Measurements from ENCODE around the gene GLRX5. TPM values are rescaled to one million over a fixed set of nuclear protein-coding genes. Genes with fewer than 3 reads are reported as not detected.

GLRX5 gene
- total RNA-seq, 1 experiment from 2014 or later, result 62.2 TPM

GRCh38 chr14:95569440-95569839, 34.6 kb downstream of the GLRX5 start:
- no peak overlapping the region for H3K23ac ChIP-seq (ENCODE audit: insufficient read length, low read depth, low read length)
- H2BK15ac ChIP-seq (ENCODE audit: low read depth, low read length), result no peak overlapping the region
- H3K9me3 Mint-ChIP-seq, result no peaks in the 10 kb centered on the region; a peak in 1 of 5 replicates
- no peak for DNase-seq
- H3K27ac Mint-ChIP-seq, result no peak overlapping the region
- no CpG with 5 or more reads among the region's 3 CpGs for WGBS (ENCODE audit: extremely low coverage, insufficient read length, low lambda C conversion rate)
- no peak overlapping the region for H3K27ac ChIP-seq (ENCODE audit: insufficient read length, low read depth, low read length)
- H3T11ph ChIP-seq (ENCODE audit: low read length), result no peak overlapping the region
- peaks cover 0 to 3% (median 0%) of the 10 kb centered on the region in 3 experiments; a peak in 1 of 7 replicates for H3K36me3 Mint-ChIP-seq (ENCODE audit: insufficient read depth in 1 of 3, low read depth in 3 of 3)
- H3K56ac ChIP-seq (ENCODE audit: insufficient read length, low read depth, low read length), result no peak overlapping the region
- no peak overlapping the region for H4K5ac ChIP-seq (ENCODE audit: insufficient read length, low read depth, low read length)
- no peak overlapping the region for H2BK5ac ChIP-seq (ENCODE audit: insufficient read length, low read length)
- no peaks in the 10 kb centered on the region for H4K20me1 ChIP-seq (ENCODE audit: control insufficient read depth, insufficient read depth, insufficient read length)
- no peaks in the 10 kb centered on the region; the same call in 1 of the 2 replicates for H3K27me3 ChIP-seq (ENCODE audit: insufficient read depth, low read length)
- H3K18ac ChIP-seq (ENCODE audit: insufficient read length, low read depth, low read length), result no peak overlapping the region
- no peak overlapping the region for H3K14ac ChIP-seq (ENCODE audit: insufficient read depth, low read length)
- no peaks in the 10 kb centered on the region for H3K4me1 ChIP-seq (ENCODE audit: insufficient read depth, low read length)
- H2BK20ac ChIP-seq (ENCODE audit: low read depth, low read length, poor library complexity, severe bottlenecking), result no peak overlapping the region
- H3K4ac ChIP-seq (ENCODE audit: low read depth, low read length), result no peak overlapping the region
- H3K9me3 ChIP-seq (ENCODE audit: control insufficient read depth, low read depth, low read length), result no peaks in the 10 kb centered on the region
- H2AFZ ChIP-seq (ENCODE audit: low read length), result no peak overlapping the region
- H3K4me1 Mint-ChIP-seq, result peaks cover 7 to 12% of the 10 kb centered on the region in 2 experiments; a peak in 3 of 4 replicates
- no peak for TF ChIP-seq CTCF (conservative IDR thresholded peaks at IDR 0.05)
- H4K8ac ChIP-seq (replicated peaks; ENCODE audit: insufficient read length, low read depth, low read length), result no peak overlapping the region
- H3K79me1 ChIP-seq (ENCODE audit: insufficient read depth, low read depth, low read length, poor library complexity, severe bottlenecking), result no peaks in the 10 kb centered on the region
- H3K4me3 Mint-ChIP-seq, result no peak overlapping the region
- no peak overlapping the region for H2BK120ac ChIP-seq (ENCODE audit: low read depth, low read length, poor library complexity, severe bottlenecking)
- no peaks in the 10 kb centered on the region for H3K23me2 ChIP-seq (ENCODE audit: insufficient read length, low read depth, low read length, poor library complexity, severe bottlenecking)
- H3K9ac ChIP-seq (ENCODE audit: extremely low read depth, insufficient read length, low read length), result no peak overlapping the region
- H2BK12ac ChIP-seq (ENCODE audit: insufficient read length, low read depth, low read length), result no peak overlapping the region
- H3K4me2 ChIP-seq (ENCODE audit: insufficient read depth, insufficient read length, low read length), result no peak overlapping the region
- H4K91ac ChIP-seq (ENCODE audit: insufficient read length, low read depth, low read length), result no peak overlapping the region
- no peak overlapping the region for H2AK5ac ChIP-seq (ENCODE audit: insufficient read length, low read length)
- H3K27me3 Mint-ChIP-seq (ENCODE audit: low read depth), result peaks cover 63% of the 10 kb centered on the region
- no peaks in the 10 kb centered on the region for H3K79me2 ChIP-seq (ENCODE audit: insufficient read depth, low read length)
